ENCODE measurements around the gene TPCN2. TPM values are rescaled to one million over a fixed set of nuclear protein-coding genes. Genes with fewer than 3 reads are reported as not detected.

TPCN2 gene
- total and polyA plus RNA-seq, 2 of the 4 experiments (the other 2 are of a cell fraction): 3.4 to 8.0 TPM

- CTCF ChIA-PET: no interaction called here
- Histone ChIP-seq H3K23ac (ENCODE audit: low read depth, low read length) (no peak overlapping the region), H3K14ac (replicated peaks; ENCODE audit: low read depth, low read length) (no peak overlapping the region), H2BK5ac (ENCODE audit: low read depth, low read length, poor library complexity, severe bottlenecking) (no peak overlapping the region), H3K9me1 (ENCODE audit: insufficient read depth, low read length) (peaks cover 8% of the 10 kb centered on the region), H3K18ac (ENCODE audit: low read depth, low read length) (no peak overlapping the region), H2BK15ac (ENCODE audit: low read depth, low read length) (no peak overlapping the region), H4K8ac (ENCODE audit: low read depth in 2 of 2, low read length in 2 of 2) (no peak overlapping the region), H2AK9ac (replicated peaks; ENCODE audit: low read depth, low read length, poor library complexity) (no peak overlapping the region), H3K27me3 (ENCODE audit: control insufficient read depth, insufficient read depth, low read length) (no peaks in the 10 kb centered on the region), H2BK120ac (ENCODE audit: low read depth, low read length) (no peak overlapping the region), H3K4me3 (ENCODE audit: insufficient read depth, low read depth, low read length) (no peak overlapping the region), H2AFZ (replicated peaks; ENCODE audit: low read length, poor library complexity) (no peak overlapping the region), H3K9ac (ENCODE audit: low read depth, low read length) (no peak overlapping the region), H3K4ac (ENCODE audit: low read depth, low read length) (no peak overlapping the region), H4K91ac (ENCODE audit: insufficient read depth, low read depth, low read length) (no peak overlapping the region), H3K9me3 (ENCODE audit: control insufficient read depth, insufficient read depth, low read length) (peaks cover 9% of the 10 kb centered on the region), H2BK20ac (ENCODE audit: low read depth, low read length) (no peak overlapping the region), H4K20me1 (ENCODE audit: insufficient read depth, low read length) (no peaks in the 10 kb centered on the region), H3K36me3 (ENCODE audit: control insufficient read depth, insufficient read depth, low read length) (no peaks in the 10 kb centered on the region), H4K5ac (ENCODE audit: low read depth, low read length) (no peak overlapping the region), H3K27ac (ENCODE audit: insufficient read depth, low read length) (no peak overlapping the region), H2AK5ac (ENCODE audit: low read depth, low read length) (no peak overlapping the region), H3K79me1 (ENCODE audit: low read depth in 1 of 2, low read length in 2 of 2) (no peaks in the 10 kb centered on the region), H3K56ac (ENCODE audit: extremely low read depth, insufficient read depth, low read length) (no peak overlapping the region), H3K4me1 (ENCODE audit: control insufficient read depth, insufficient read depth, low read length) (peaks cover 13% of the 10 kb centered on the region), H3K4me2 (ENCODE audit: low read depth, low read length) (no peak overlapping the region)
- no CpG with 5 or more reads among the region's 2 CpGs for WGBS, 2 experiments (ENCODE audit: extremely low coverage in 2 of 2, insufficient read length in 1 of 2)
- no peak for TF ChIP-seq ELK1 (IDR thresholded peaks at IDR 0.05; ENCODE audit: borderline replicate concordance, low read depth, low read length)
- no peak for TF ChIP-seq CHD1 (IDR thresholded peaks at IDR 0.05; ENCODE audit: low read depth, low read length)
- no peak for TF ChIP-seq RCOR1 (IDR thresholded peaks at IDR 0.05; ENCODE audit: insufficient replicate concordance, low read length)
- no peak for TF ChIP-seq MXI1 (IDR thresholded peaks at IDR 0.05; ENCODE audit: borderline replicate concordance, low read depth, low read length)
- no peak for TF ChIP-seq POLR2A (IDR thresholded peaks at IDR 0.05; ENCODE audit: low read depth, low read length)
- TF ChIP-seq CEBPB (IDR thresholded peaks at IDR 0.05; ENCODE audit: low read depth, low read length): no peak
- TF ChIP-seq, protein P1, sequence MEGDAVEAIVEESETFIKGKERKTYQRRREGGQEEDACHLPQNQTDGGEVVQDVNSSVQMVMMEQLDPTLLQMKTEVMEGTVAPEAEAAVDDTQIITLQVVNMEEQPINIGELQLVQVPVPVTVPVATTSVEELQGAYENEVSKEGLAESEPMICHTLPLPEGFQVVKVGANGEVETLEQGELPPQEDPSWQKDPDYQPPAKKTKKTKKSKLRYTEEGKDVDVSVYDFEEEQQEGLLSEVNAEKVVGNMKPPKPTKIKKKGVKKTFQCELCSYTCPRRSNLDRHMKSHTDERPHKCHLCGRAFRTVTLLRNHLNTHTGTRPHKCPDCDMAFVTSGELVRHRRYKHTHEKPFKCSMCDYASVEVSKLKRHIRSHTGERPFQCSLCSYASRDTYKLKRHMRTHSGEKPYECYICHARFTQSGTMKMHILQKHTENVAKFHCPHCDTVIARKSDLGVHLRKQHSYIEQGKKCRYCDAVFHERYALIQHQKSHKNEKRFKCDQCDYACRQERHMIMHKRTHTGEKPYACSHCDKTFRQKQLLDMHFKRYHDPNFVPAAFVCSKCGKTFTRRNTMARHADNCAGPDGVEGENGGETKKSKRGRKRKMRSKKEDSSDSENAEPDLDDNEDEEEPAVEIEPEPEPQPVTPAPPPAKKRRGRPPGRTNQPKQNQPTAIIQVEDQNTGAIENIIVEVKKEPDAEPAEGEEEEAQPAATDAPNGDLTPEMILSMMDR (conservative IDR thresholded peaks at IDR 0.05; ENCODE audit: low read depth, low read length): no peak
- no peak for TF ChIP-seq USF2 (IDR thresholded peaks at IDR 0.05; ENCODE audit: low read depth, low read length)
- no peak for TF ChIP-seq RFX5 (IDR thresholded peaks at IDR 0.05; ENCODE audit: low read depth, low read length)
- no peak for TF ChIP-seq MAFK (IDR thresholded peaks at IDR 0.05; ENCODE audit: low read depth, low read length)
- no peak for TF ChIP-seq FOS (IDR thresholded peaks at IDR 0.05; ENCODE audit: low read depth, low read length)
- no peak for TF ChIP-seq RAD21 (IDR thresholded peaks at IDR 0.05; ENCODE audit: low read length)
- TF ChIP-seq SMC3 (IDR thresholded peaks at IDR 0.05; ENCODE audit: low read depth, low read length): no peak
- no peak for TF ChIP-seq MAZ (IDR thresholded peaks at IDR 0.05; ENCODE audit: borderline replicate concordance, low read depth, low read length)
- no peak for TF ChIP-seq NFE2L2 (IDR thresholded peaks at IDR 0.05; ENCODE audit: low read depth, low read length)
- no peak for TF ChIP-seq BHLHE40 (IDR thresholded peaks at IDR 0.05; ENCODE audit: low read depth, low read length)
- dilution Hi-C loops (cut with HindIII; ENCODE audit: low sequenced_read_pairs, unreplicated experiment): no loop called here
- in situ Hi-C loops (cut with MboI; ENCODE audit: low sequenced_read_pairs): no loop called here
- POLR2A ChIA-PET (ENCODE audit: unreplicated experiment): no interaction called here
- DNase-seq: no peak
- BruUV-seq (replicated peaks): no TSS peak
- intact Hi-C loops (cut with micrococcal nuclease): no loop called here
- ATAC-seq (ENCODE audit: low read depth): no peak
These were observed 94.2 kb downstream of the TPCN2 start for GRCh38 chr11:69142895-69143294.

Measured in IMR-90 (cell line).